Kidney (tissue), 14 donors: Measurements from ENCODE around the gene DHCR24. TPM values are rescaled to one million over a fixed set of nuclear protein-coding genes. Genes with fewer than 3 reads are reported as not detected.
A peak's percentile ranks its signal among the peaks of the same experiment; 100 is the strongest.
"Not testable (repeated sequence)": the region's sequence is repeated elsewhere in the genome, so short reads cannot be mapped to it uniquely, and the experiment has no call there.

Experiments used
- DNase-seq, 5 donors: peaks; one replicate each; pipeline ENCODE4 v3.0.0-alpha.2; 2013 to 2020
- FAIRE-seq: peaks from 2 replicates; lab custom pipeline; 2012; peaks lifted over from hg19 to GRCh38; lab: Jason Lieb, UNC
- H3K27ac ChIP-seq, 2 donors: one replicate each; pipeline ENCODE4 v1.7.0; 2013; ENCODE audit warnings: low read depth in 2 of 2, low read length in 2 of 2, inconsistent platforms in 1 of 2
- H3K27me3 ChIP-seq: one replicate; pipeline ENCODE4 v1.7.1; 2013; ENCODE audit warnings: low read length, inconsistent platforms; ENCODE audit not compliant: control insufficient read depth, insufficient read depth
- H3K36me3 ChIP-seq, 3 donors: one replicate each; pipeline versions ENCODE4 v1.7.0 to v1.7.1; 2013; ENCODE audit warnings: low read length in 3 of 3, control low read depth in 1 of 3, inconsistent platforms in 1 of 3; ENCODE audit not compliant: insufficient read depth in 3 of 3, control insufficient read depth in 2 of 3
- H3K4me1 ChIP-seq, 3 donors: one replicate each; pipeline versions ENCODE4 v1.7.0 to v1.7.1; 2013; ENCODE audit warnings: low read length in 3 of 3, inconsistent platforms in 1 of 3, low read depth in 1 of 3; ENCODE audit not compliant: control insufficient read depth in 2 of 3, insufficient read depth in 2 of 3
- H3K4me3 ChIP-seq, 3 donors: one replicate each; pipeline versions ENCODE4 v1.7.0 to v1.8.1; 2013; ENCODE audit warnings: low read length in 3 of 3, control low read depth in 1 of 3, inconsistent platforms in 1 of 3
- H3K9ac ChIP-seq, 3 donors: one replicate each; pipeline versions ENCODE4 v1.7.0 to v1.7.1; 2013; ENCODE audit warnings: low read length in 3 of 3, control low read depth in 1 of 3, inconsistent platforms in 1 of 3
- H3K9me3 ChIP-seq, 3 donors: one replicate each; pipeline versions ENCODE4 v1.7.0 to v1.7.1; 2013; ENCODE audit warnings: low read length in 3 of 3, control low read depth in 1 of 3, inconsistent platforms in 1 of 3; ENCODE audit not compliant: control insufficient read depth in 2 of 3, insufficient read depth in 1 of 3
- intact Hi-C: fragments of 100-400 bp; cut with DNase I; formaldehyde crosslinking; loops from one replicate; pipeline ENCODE4 v1.11.1; 2022
- polyA plus RNA-seq: library from polyadenylated mRNA; stranded (reverse); fragments of 350-450 nt; fragmentation: Illumina TruSeq; extraction: RNeasy Lipid Tissue Mini Kit (QIAGEN cat#74804); gene quantifications from one replicate; pipeline ENCODE4 v1.2.3, GENCODE V29; 2014; ENCODE audit warnings: low read depth, low replicate concordance; ENCODE audit not compliant: insufficient read depth
- total RNA-seq: library from RNA; stranded (reverse); fragmentation: NEBNext Ultra II Directional; extraction: Animal tissue kit (Norgen Biotek cat#: 25700); gene quantifications from one replicate; pipeline ENCODE4 v1.2.1, GENCODE V29; 2021
- TF ChIP-seq, protein P1 (sequence below): IDR thresholded peaks from 3 replicates; pipeline ENCODE4 v1.5.1; 2012; ENCODE audit warnings: mild to moderate bottlenecking, moderate library complexity, borderline replicate concordance; ENCODE audit not compliant: insufficient read depth; ENCODE audit errors: extremely low read depth
- donor health status: control.
- donor health status: control.
- donor health status: control.
- donor health status: control.
- donor health status: control.
- donor health status: DM: yes; HTN: yes; CAD: no.
- donor health status: Normal renal cell carcinoma (clear cell type).

Gene DHCR24
- total and polyA plus RNA-seq, 2 donors from 2014 or later, result 33.7 to 91.7 TPM

DNA sequence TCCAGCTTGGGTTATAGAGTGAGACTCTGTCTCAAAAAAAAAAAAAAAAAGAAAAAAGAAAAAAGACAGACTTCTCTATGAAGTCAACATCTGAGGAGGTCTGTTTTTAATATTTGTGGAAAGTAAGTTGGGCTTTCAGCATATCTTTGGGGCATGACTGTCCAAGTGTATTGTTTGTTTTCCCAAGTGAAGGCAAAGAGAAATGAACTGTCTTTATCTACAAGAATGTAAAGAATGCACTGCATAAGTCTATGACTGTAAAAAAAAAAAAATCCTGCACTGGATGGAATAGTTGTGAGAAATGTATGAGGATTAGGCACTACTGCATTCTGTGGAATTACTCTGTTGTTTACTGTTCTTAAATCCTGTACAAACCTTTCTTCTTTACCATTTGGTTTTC lies 47.9 kb upstream of the DHCR24 start:
- H3K27ac ChIP-seq, result no peak overlapping the region
- DNase-seq (peak in 2 of 5 donors; percentile 33 to 41), FAIRE-seq (no peak)
- TF ChIP-seq, protein P1, sequence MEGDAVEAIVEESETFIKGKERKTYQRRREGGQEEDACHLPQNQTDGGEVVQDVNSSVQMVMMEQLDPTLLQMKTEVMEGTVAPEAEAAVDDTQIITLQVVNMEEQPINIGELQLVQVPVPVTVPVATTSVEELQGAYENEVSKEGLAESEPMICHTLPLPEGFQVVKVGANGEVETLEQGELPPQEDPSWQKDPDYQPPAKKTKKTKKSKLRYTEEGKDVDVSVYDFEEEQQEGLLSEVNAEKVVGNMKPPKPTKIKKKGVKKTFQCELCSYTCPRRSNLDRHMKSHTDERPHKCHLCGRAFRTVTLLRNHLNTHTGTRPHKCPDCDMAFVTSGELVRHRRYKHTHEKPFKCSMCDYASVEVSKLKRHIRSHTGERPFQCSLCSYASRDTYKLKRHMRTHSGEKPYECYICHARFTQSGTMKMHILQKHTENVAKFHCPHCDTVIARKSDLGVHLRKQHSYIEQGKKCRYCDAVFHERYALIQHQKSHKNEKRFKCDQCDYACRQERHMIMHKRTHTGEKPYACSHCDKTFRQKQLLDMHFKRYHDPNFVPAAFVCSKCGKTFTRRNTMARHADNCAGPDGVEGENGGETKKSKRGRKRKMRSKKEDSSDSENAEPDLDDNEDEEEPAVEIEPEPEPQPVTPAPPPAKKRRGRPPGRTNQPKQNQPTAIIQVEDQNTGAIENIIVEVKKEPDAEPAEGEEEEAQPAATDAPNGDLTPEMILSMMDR, result no peak
- H3K9me3 ChIP-seq, result no peaks in the 10 kb centered on the region
- intact Hi-C loops, result no loop called here
- no peaks in the 10 kb centered on the region for H3K36me3 ChIP-seq
- H3K9ac ChIP-seq, result no peak overlapping the region
- H3K4me3 ChIP-seq, result no peak overlapping the region
- no peaks in the 10 kb centered on the region for H3K4me1 ChIP-seq
- H3K27me3 ChIP-seq, result no peaks in the 10 kb centered on the region

DNA sequence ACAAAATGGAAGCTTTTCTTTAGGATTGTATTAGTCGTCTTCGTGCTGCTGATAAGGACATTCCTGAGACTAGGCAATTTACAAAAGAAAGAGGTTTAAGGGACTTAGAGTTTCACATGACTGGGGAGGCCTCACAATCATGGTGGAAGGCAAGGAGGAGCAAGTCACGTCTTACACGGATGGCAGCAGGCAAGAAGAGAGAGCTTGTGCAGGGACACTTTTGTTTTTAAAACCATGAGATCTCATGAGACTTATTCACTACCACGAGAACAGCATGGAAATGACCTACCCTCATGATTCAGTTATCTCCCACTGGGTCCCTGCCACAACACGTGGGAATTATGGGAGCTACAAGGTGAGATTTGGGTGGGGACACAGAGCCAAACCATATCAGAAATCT lies 47.1 kb upstream of the DHCR24 start:
- H3K36me3 ChIP-seq, intact Hi-C loops, H3K4me3 ChIP-seq, FAIRE-seq, DNase-seq, H3K27ac ChIP-seq, H3K9ac ChIP-seq, H3K9me3 ChIP-seq, H3K27me3 ChIP-seq, H3K4me1 ChIP-seq: not testable (repeated sequence)

DNA sequence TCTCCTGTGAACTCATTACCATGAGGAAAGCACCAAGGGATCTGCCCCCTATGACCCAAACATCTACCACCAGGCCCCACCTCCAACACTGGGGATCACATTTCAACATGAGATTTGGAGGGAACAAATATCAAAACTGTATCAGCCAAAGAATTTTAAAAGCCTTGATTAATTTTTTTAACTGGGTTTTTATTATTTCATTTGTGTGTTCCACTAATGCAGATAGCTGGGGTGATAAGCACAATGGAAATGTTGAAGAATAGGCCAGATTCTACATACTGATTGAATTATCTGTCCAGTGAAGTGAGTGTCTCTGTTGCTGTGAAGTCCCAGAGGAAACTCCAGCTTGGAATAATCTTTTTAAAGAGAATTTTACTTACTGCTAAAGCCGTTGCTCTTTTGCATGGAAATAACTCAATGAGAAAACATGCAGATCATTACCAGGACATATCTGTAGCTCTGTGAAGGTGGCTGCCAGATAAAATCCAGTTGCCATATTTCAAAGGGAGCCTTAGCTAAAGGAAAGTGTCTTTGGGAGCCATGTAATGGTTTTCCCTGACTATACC lies 44.4 kb upstream of the DHCR24 start:
- intact Hi-C loops, result no loop called here
- Histone ChIP-seq H3K4me1 (peaks cover 0 to 7% (median 3%) of the 10 kb centered on the region in 3 donors), H3K27me3 (no peaks in the 10 kb centered on the region), H3K4me3 (no peak overlapping the region), H3K9me3 (no peaks in the 10 kb centered on the region), H3K36me3 (no peaks in the 10 kb centered on the region), H3K27ac (no peak overlapping the region), H3K9ac (no peak overlapping the region)
- TF ChIP-seq, protein P1, result no peak
- no peak for DNase-seq
- no peak for FAIRE-seq

DNA sequence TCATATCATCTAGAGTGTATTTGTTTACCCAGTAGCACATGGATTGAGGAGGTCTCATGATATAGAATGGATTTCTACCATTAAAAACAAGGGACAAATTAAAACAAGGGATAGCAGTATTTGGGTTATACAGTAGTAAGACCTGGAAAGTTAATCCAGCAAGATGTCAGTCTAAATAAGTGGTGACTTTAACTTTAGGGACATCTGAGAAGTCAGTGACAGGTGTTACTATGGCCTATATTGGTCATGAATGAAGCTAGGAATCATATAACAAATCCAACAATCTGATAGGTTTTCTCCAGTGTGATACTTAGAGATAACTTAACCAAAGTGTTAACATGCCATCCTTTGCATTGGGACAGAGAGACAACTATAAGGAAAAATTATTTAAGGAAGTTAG lies 42.7 kb upstream of the DHCR24 start:
- DNase-seq, result no peak
- intact Hi-C loops, result no loop called here
- peaks cover 0 to 7% (median 3%) of the 10 kb centered on the region in 3 donors for H3K4me1 ChIP-seq
- H3K27ac ChIP-seq, result no peak overlapping the region
- no peaks in the 10 kb centered on the region for H3K27me3 ChIP-seq
- no peaks in the 10 kb centered on the region for H3K36me3 ChIP-seq
- no peak overlapping the region for H3K9ac ChIP-seq
- no peak overlapping the region for H3K4me3 ChIP-seq
- no peaks in the 10 kb centered on the region for H3K9me3 ChIP-seq
- TF ChIP-seq, protein P1, result no peak
- FAIRE-seq, result no peak
